A673 (cell line): ENCODE data around the gene FRMD4A. TPM values are rescaled to one million over a fixed set of nuclear protein-coding genes. Genes with fewer than 3 reads are reported as not detected.

Experiments
- BruUV-seq: library from RNA; stranded (reverse); fragments of 400-500 nt; replicated peaks from 2 replicates; lab custom pipeline; 2021; lab: Mats Ljungman, UMichigan
- CTCF ChIA-PET: fragments of 300-600 bp; sonication (Branson Sonifier 250); formaldehyde crosslinking; loops from one replicate; lab custom pipeline; 2022; ENCODE audit warnings: antibody characterized with exemption; lab: Charles Lee
- POLR2A ChIA-PET: fragments of 300-600 bp; sonication (Branson Sonifier 250); formaldehyde crosslinking; loops from one replicate; lab custom pipeline; 2022; ENCODE audit warnings: antibody characterized with exemption; ENCODE audit not compliant: low non-redundant PET; lab: Charles Lee
- DNase-seq: peaks from one replicate; pipeline ENCODE4 v3.0.0-alpha.2; 2015; ENCODE audit warnings: low spot score
- H3K27ac ChIP-seq: fragments of 200-600 bp; sonication (generic); 2 replicates; pipeline ENCODE4 v1.5.1; 2016; ENCODE audit warnings: mixed run types, low read depth, mild to moderate bottlenecking, mixed read lengths, antibody characterized with exemption, low read length; ENCODE audit not compliant: poor library complexity, severe bottlenecking
- H3K27me3 ChIP-seq: fragments of 200-600 bp; sonication (generic); replicated peaks from 2 replicates; pipeline ENCODE4 v1.6.1; 2017; ENCODE audit warnings: mixed run types, low read depth, mild to moderate bottlenecking, mixed read lengths, antibody characterized with exemption, low read length; ENCODE audit not compliant: insufficient read depth, poor library complexity
- H3K36me3 ChIP-seq: fragments of 200-600 bp; sonication (generic); 2 replicates; pipeline ENCODE4 v1.6.1; 2016; ENCODE audit warnings: mixed run types, mild to moderate bottlenecking, mixed read lengths, antibody characterized with exemption, low read length; ENCODE audit not compliant: insufficient read depth, poor library complexity, severe bottlenecking
- H3K4me1 ChIP-seq: fragments of 200-600 bp; sonication (generic); 2 replicates; pipeline ENCODE4 v1.6.1; 2017; ENCODE audit warnings: mixed run types, mild to moderate bottlenecking, mixed read lengths, antibody characterized with exemption, low read length; ENCODE audit not compliant: insufficient read depth, poor library complexity, severe bottlenecking
- H3K4me3 ChIP-seq: fragments of 200-600 bp; sonication (generic); 2 replicates; pipeline ENCODE4 v1.5.1; 2016; ENCODE audit warnings: low read depth, mixed run types, mild to moderate bottlenecking, mixed read lengths, low read length; ENCODE audit not compliant: poor library complexity, severe bottlenecking
- H3K9me3 ChIP-seq: fragments of 200-600 bp; sonication (generic); 2 replicates; pipeline ENCODE4 v1.6.1; 2016; ENCODE audit warnings: mixed run types, low read depth, mild to moderate bottlenecking, mixed read lengths, antibody characterized with exemption, low read length; ENCODE audit not compliant: poor library complexity, severe bottlenecking
- CTCF ChIP-seq: fragments of 300-800, 200-600 bp; sonication (generic); conservative IDR thresholded peaks from 2 replicates; pipeline ENCODE4 v1.5.1; 2017; ENCODE audit warnings: low read depth, mild to moderate bottlenecking, antibody characterized with exemption, low read length, moderate library complexity, mixed read lengths
- EZH2 ChIP-seq: fragments of 200-600 bp; sonication (generic); IDR thresholded peaks from 2 replicates; pipeline ENCODE4 v1.6.1; 2017; ENCODE audit warnings: borderline replicate concordance, low read depth, mild to moderate bottlenecking, mixed read lengths, antibody characterized with exemption, low read length; ENCODE audit not compliant: poor library complexity, severe bottlenecking
- intact Hi-C: fragments of 100-400 bp; cut with micrococcal nuclease; formaldehyde crosslinking; loops from one replicate; pipeline ENCODE4 v1.10.0; 2022; ENCODE audit not compliant: unreplicated experiment
- total RNA-seq: library from RNA; stranded (reverse); gene quantifications from 2 replicates; pipeline ENCODE4 v1.2.3, GENCODE V29; 2021

Gene FRMD4A
- total RNA-seq, 1 experiment from 2014 or later, result 26.3 TPM

DNA sequence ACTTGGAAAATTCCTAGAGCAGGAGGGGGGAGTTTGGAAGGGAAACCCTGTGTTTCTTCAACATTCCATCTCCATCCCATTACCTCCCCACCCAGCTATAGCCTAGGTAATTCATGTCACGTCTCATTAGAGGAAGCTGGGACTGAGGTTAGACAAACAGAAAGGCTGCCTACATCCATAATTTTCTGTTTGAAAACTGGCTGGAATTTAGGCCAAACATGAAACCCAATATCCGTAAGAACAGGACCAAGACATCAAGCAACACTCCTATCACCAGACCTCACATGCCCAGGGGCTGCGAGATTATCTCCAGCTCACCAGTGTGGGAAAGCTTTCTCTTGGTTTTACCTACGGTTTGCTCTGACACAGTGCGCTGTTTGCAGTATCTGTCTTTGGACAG is 316.3 kb downstream of the FRMD4A start:
- Histone ChIP-seq H3K4me1 (peaks cover 12% of the 10 kb centered on the region), H3K9me3 (no peaks in the 10 kb centered on the region), H3K27ac (no peak overlapping the region), H3K27me3 (peaks cover 4% of the 10 kb centered on the region), H3K36me3 (no peaks in the 10 kb centered on the region), H3K4me3 (no peak overlapping the region)
- no peak for TF ChIP-seq EZH2
- no peak for TF ChIP-seq CTCF
- POLR2A ChIA-PET, result no interaction called here
- CTCF ChIA-PET, result no interaction called here
- no peak for DNase-seq
- intact Hi-C loops, result no loop called here
- no TSS peak for BruUV-seq

- intact Hi-C loops, result no loop called here
- Histone ChIP-seq H3K4me3 (no peak overlapping the region), H3K9me3 (no peaks in the 10 kb centered on the region), H3K27ac (no peak overlapping the region), H3K27me3 (peaks cover 7% of the 10 kb centered on the region), H3K4me1 (peaks cover 12% of the 10 kb centered on the region), H3K36me3 (no peaks in the 10 kb centered on the region)
- TF ChIP-seq CTCF (no peak), EZH2 (no peak)
- CTCF ChIA-PET, result no interaction called here
- DNase-seq, result no peak
- POLR2A ChIA-PET, result no interaction called here
- BruUV-seq, result no TSS peak
Measured at GRCh38 chr10:14010769-14011574, 319.8 kb downstream of the FRMD4A start.

GRCh38 chr10:14010101-14010558 is 320.6 kb downstream of the FRMD4A start:
- peak; percentile 80 for DNase-seq
- BruUV-seq, result TSS peak; percentile 88
- peak overlapping the region; percentile 40 for H3K4me3 ChIP-seq
- no peak for TF ChIP-seq CTCF
- H3K36me3 ChIP-seq, result no peaks in the 10 kb centered on the region
- peak overlapping the region; percentile 51 for H3K27ac ChIP-seq
- H3K27me3 ChIP-seq, result peaks cover 4% of the 10 kb centered on the region
- ChIA-PET CTCF (interaction anchor here (0.5 kb wide), 1 partner anchor 88 kb away, joined by 3 read pairs; no protein-coding TSS in a partner anchor), POLR2A (interaction anchor here (0.6 kb wide), 1 partner anchor 161 kb away, joined by 4 read pairs; no protein-coding TSS in a partner anchor)
- intact Hi-C loops, result no loop called here
- H3K4me1 ChIP-seq, result peaks cover 12% of the 10 kb centered on the region
- H3K9me3 ChIP-seq, result no peaks in the 10 kb centered on the region
